Endothelial cell of umbilical vein (primary cell): Measurements from ENCODE around the gene ALK. TPM values are rescaled to one million over a fixed set of nuclear protein-coding genes. Genes with fewer than 3 reads are reported as not detected.

Experiments
- BruUV-seq: library from RNA; stranded (reverse); fragments of 400-500 nt; replicated peaks from 2 replicates; lab custom pipeline; 2021; lab: Mats Ljungman, UMichigan
- CTCF ChIA-PET: fragments of 300-600, 350-600 bp; sonication (Branson Sonifier 250); formaldehyde crosslinking; loops from one replicate; lab custom pipeline; 2021; ENCODE audit warnings: antibody characterized with exemption, inconsistent platforms; lab: Charles Lee
- POLR2A ChIA-PET: fragments of 300-600, 350-600 bp; sonication (Branson Sonifier 250); formaldehyde crosslinking; loops from one replicate; lab custom pipeline; 2021; ENCODE audit warnings: antibody characterized with exemption, inconsistent platforms; lab: Charles Lee
- DNase-seq: peaks from one replicate; pipeline ENCODE4 v3.0.0-alpha.2; 2011; ENCODE audit warnings: low read depth, low spot score
- FAIRE-seq: peaks from 2 replicates; lab custom pipeline; 2011; peaks lifted over from hg19 to GRCh38; lab: Jason Lieb, UNC
- H2AFZ ChIP-seq: 2 replicates; pipeline ENCODE4 v1.6.0; 2012; ENCODE audit warnings: low read depth, low read length, control low read depth, inconsistent platforms
- H3K27ac ChIP-seq: 2 replicates; pipeline ENCODE4 v1.5.1; 2011; ENCODE audit warnings: low read depth, mild to moderate bottlenecking, control low read depth, low read length, moderate library complexity; ENCODE audit not compliant: insufficient read depth
- H3K27me3 ChIP-seq, 2 experiments: 2 replicates each; pipeline versions ENCODE4 v1.6.0 to v1.6.1; 2011; ENCODE audit warnings: low read length in 2 of 2, mixed read lengths in 1 of 2; ENCODE audit not compliant: control insufficient read depth in 2 of 2, insufficient read depth in 2 of 2
- H3K36me3 ChIP-seq, 2 experiments: 2 replicates in 1 of 2; 3 replicates in 1 of 2; pipeline ENCODE4 v1.5.1; 2011; ENCODE audit warnings: low read length in 2 of 2, mild to moderate bottlenecking in 1 of 2, moderate library complexity in 1 of 2; ENCODE audit not compliant: control insufficient read depth in 2 of 2, insufficient read depth in 2 of 2; ENCODE audit errors: extremely low read depth in 1 of 2
- H3K4me1 ChIP-seq: 3 replicates; pipeline ENCODE4 v1.5.1; 2011; ENCODE audit warnings: mild to moderate bottlenecking, low read length; ENCODE audit not compliant: control insufficient read depth, insufficient read depth; ENCODE audit errors: extremely low read depth
- H3K4me2 ChIP-seq: 2 replicates; pipeline ENCODE4 v1.6.1; 2011; ENCODE audit warnings: low read length, control low read depth, mixed read lengths; ENCODE audit not compliant: insufficient read depth
- H3K4me3 ChIP-seq, 3 experiments: fragments of 200-600 bp in 1 of 3; sonication (generic), shearing (Covaris generic) in 1 of 3; replicated peaks in 1 of 3; 2 replicates each; pipeline ENCODE4 v1.5.1; 2011 to 2016; ENCODE audit warnings: control low read depth in 3 of 3, low read length in 3 of 3, mild to moderate bottlenecking in 2 of 3, inconsistent platforms in 1 of 3, low read depth in 1 of 3, moderate library complexity in 1 of 3; ENCODE audit not compliant: insufficient read depth in 1 of 3
- H3K79me2 ChIP-seq: 2 replicates; pipeline ENCODE4 v1.6.0; 2012; ENCODE audit warnings: low read length, inconsistent platforms; ENCODE audit not compliant: control insufficient read depth, insufficient read depth
- H3K9ac ChIP-seq: replicated peaks from 2 replicates; pipeline ENCODE3; 2011; ENCODE audit warnings: low read length, control low read depth; ENCODE audit not compliant: insufficient read depth; ENCODE audit errors: extremely low read depth
- H3K9me1 ChIP-seq: replicated peaks from 3 replicates; pipeline ENCODE4 v1.6.0; 2011; ENCODE audit warnings: mild to moderate bottlenecking, low read length; ENCODE audit not compliant: control insufficient read depth, insufficient read depth; ENCODE audit errors: extremely low read depth
- H3K9me3 ChIP-seq: replicated peaks from 2 replicates; pipeline ENCODE4 v1.5.1; 2012; ENCODE audit warnings: low read length, inconsistent platforms; ENCODE audit not compliant: control insufficient read depth, insufficient read depth
- H4K20me1 ChIP-seq: replicated peaks from 2 replicates; pipeline ENCODE3; 2011; ENCODE audit warnings: mild to moderate bottlenecking, low read length; ENCODE audit not compliant: control insufficient read depth, insufficient read depth; ENCODE audit errors: extremely low read depth
- CTCF ChIP-seq, 2 donors: IDR thresholded peaks; 1 replicate in 1 of 2; 2 replicates in 1 of 2; pipeline ENCODE4 v1.5.1; 2011; ENCODE audit warnings: low read length in 2 of 2, mild to moderate bottlenecking in 2 of 2, moderate library complexity in 2 of 2, control low read depth in 1 of 2, inconsistent platforms in 1 of 2, low read depth in 1 of 2; ENCODE audit not compliant: insufficient read depth in 1 of 2; ENCODE audit errors: extremely low read depth in 1 of 2
- EZH2 ChIP-seq: IDR thresholded peaks from 2 replicates; pipeline ENCODE4 v1.6.1; 2012; ENCODE audit warnings: borderline replicate concordance, low read depth, mild to moderate bottlenecking, moderate library complexity, low read length, inconsistent platforms; ENCODE audit not compliant: severe bottlenecking
- FOS ChIP-seq: IDR thresholded peaks from 2 replicates; pipeline ENCODE4 v1.6.1; 2011; ENCODE audit warnings: mild to moderate bottlenecking, low read length, moderate library complexity, borderline replicate concordance; ENCODE audit not compliant: insufficient read depth
- GATA2 ChIP-seq: IDR thresholded peaks from 2 replicates; pipeline ENCODE4 v1.7.0; 2011; ENCODE audit warnings: low read depth, mild to moderate bottlenecking, moderate library complexity, mixed read lengths, low read length; ENCODE audit not compliant: insufficient read length, insufficient read depth
- JUN ChIP-seq: IDR thresholded peaks from 2 replicates; pipeline ENCODE4 v1.6.1; 2011; ENCODE audit warnings: borderline replicate concordance, low read depth; ENCODE audit not compliant: insufficient read length, insufficient read depth
- MAX ChIP-seq: IDR thresholded peaks from 2 replicates; pipeline ENCODE4 v1.6.1; 2011; ENCODE audit not compliant: insufficient read depth, insufficient read length
- MYC ChIP-seq: IDR thresholded peaks from one replicate; pipeline ENCODE4 v1.6.1; 2011; ENCODE audit warnings: mild to moderate bottlenecking, low read depth, low read length
- POLR2A ChIP-seq: IDR thresholded peaks from 2 replicates; pipeline ENCODE4 v1.6.1; 2012; ENCODE audit warnings: low read depth, mild to moderate bottlenecking, control low read depth, low read length
- POLR2AphosphoS5 ChIP-seq: IDR thresholded peaks from 2 replicates; pipeline ENCODE4 v1.6.1; 2012; ENCODE audit warnings: low read depth, mild to moderate bottlenecking, control low read depth, low read length, moderate library complexity; ENCODE audit not compliant: insufficient read depth
- dilution Hi-C: fragments of 300-500 bp; cut with MboI; formaldehyde crosslinking; loops from one replicate; pipeline ENCODE4 v1.15.0; 2019; ENCODE audit warnings: low sequenced_read_pairs; ENCODE audit not compliant: extremely low pct_ligation_motif_present
- intact Hi-C: fragments of 100-400 bp; cut with micrococcal nuclease; formaldehyde crosslinking; loops from one replicate; pipeline ENCODE4 v1.10.0; 2022
- polyA plus RNA-seq, 4 experiments: library from polyadenylated mRNA; depleted of rRNA in 3 of 4; stranded (reverse) in 3 of 4; unstranded in 1 of 4; fragments of >200 nt; gene quantifications; 2 replicates each; pipeline versions ENCODE4 v1.2.1 to v1.2.3, GENCODE V29; 2011 to 2012; ENCODE audit warnings: missing spikeins in 1 of 4
- total RNA-seq: library from RNA; stranded (reverse); gene quantifications from 2 replicates; pipeline ENCODE4 v1.2.3, GENCODE V29; 2021

ALK gene
- total and polyA plus RNA-seq, 2 donors (not counting 3 experiments of a cell fraction or from before 2014, with no cell fraction given): not detected

GRCh38 chr2:29878898-29879297 lies 42.5 kb downstream of the ALK start:
- Histone ChIP-seq H3K27ac (no peak overlapping the region), H2AFZ (no peak overlapping the region), H3K4me1 (no peaks in the 10 kb centered on the region), H3K79me2 (no peaks in the 10 kb centered on the region), H3K36me3 (no peaks in the 10 kb centered on the region), H3K9me3 (peaks cover 2% of the 10 kb centered on the region), H3K9ac (no peak overlapping the region), H3K4me2 (no peak overlapping the region), H3K27me3 (no peaks in the 10 kb centered on the region), H3K4me3 (no peak overlapping the region), H4K20me1 (no peaks in the 10 kb centered on the region), H3K9me1 (no peaks in the 10 kb centered on the region)
- dilution Hi-C loops: no loop called here
- intact Hi-C loops: no loop called here
- ChIA-PET CTCF (no interaction called here), POLR2A (no interaction called here)
- DNase-seq (no peak), FAIRE-seq (no peak)
- TF ChIP-seq CTCF (IDR thresholded peaks at IDR 0.05; ENCODE audit: extremely low read depth in 1 of 2, insufficient read depth in 1 of 2, low read depth in 1 of 2, low read length in 2 of 2): no peak
- TF ChIP-seq POLR2AphosphoS5: no peak
- no peak for TF ChIP-seq MYC
- no peak for TF ChIP-seq JUN
- TF ChIP-seq POLR2A: no peak
- TF ChIP-seq FOS: no peak
- no peak for TF ChIP-seq MAX
- TF ChIP-seq EZH2: no peak
- TF ChIP-seq GATA2: no peak
- BruUV-seq: no TSS peak
